ENCODE results near the gene NOP9.

NOP9 gene, protein sequence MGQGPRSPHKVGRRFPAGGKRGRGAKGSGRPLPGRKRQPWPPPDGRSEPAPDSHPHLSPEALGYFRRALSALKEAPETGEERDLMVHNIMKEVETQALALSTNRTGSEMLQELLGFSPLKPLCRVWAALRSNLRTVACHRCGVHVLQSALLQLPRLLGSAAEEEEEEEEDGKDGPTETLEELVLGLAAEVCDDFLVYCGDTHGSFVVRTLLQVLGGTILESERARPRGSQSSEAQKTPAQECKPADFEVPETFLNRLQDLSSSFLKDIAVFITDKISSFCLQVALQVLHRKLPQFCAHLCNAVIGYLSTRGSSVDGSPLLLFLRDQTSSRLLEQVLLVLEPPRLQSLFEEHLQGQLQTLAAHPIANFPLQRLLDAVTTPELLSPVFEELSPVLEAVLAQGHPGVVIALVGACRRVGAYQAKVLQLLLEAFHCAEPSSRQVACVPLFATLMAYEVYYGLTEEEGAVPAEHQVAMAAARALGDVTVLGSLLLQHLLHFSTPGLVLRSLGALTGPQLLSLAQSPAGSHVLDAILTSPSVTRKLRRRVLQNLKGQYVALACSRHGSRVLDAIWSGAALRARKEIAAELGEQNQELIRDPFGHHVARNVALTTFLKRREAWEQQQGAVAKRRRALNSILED

DNA sequence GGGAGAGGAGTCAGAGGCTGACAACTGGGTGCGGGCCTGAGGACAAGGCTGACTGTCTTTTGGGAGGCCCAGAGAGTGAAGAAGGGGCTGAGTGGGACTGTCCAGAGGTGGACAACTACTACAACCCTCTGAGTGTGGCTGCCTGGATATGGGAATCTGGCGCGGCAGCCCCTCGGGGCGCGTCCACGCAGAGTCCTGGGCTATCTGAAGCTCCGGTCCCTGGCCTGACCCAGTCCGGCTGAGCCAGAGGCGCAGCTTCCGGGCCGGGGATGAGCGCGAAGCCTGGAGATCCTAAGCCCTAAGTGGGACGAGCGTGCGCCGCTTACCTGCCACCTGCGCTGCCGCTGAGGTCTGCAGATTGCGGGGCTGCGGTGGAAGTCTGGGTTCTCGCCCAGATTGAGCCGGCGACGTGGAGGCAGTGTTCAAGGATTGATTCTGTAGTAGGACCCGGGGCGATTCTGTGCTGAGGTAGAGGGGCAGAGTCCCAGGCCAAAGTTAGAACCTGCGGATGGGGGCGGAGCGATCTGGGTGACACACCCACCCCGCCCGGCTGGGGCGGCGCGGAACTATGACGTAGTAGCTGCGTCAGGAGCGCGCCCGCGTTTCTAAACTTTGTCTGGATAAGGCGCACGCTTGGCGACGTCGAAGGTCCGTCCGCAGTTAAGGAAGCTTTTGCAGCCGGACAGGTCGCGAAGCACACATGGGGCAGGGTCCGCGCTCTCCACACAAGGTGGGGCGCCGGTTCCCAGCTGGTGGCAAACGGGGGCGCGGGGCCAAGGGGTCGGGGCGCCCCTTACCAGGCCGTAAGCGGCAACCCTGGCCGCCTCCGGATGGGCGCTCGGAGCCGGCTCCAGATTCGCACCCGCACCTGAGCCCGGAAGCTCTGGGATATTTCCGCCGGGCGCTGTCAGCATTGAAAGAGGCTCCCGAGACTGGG lies at the start of gene NOP9, which contains the start of gene DHRS1:
Gene NOP9, plus strand, starts transcription at position 596 of the 937 bp plus-strand sequence. Its CDS starts 105 bp downstream, at position 701.
Gene DHRS1, minus strand, starts transcription at position 526 of the 937 bp plus-strand sequence. CDS start 674 bp downstream, outside the sequence.
- Histone ChIP-seq H3K9ac (ENCODE audit: low read length) (peak within 1 kb of the TSS; percentile 81), H3K9me3 (ENCODE audit: control insufficient read depth, insufficient read depth, low read depth, low read length) (no peaks in the 10 kb centered on the region), H3K4me3 (ENCODE audit: low read depth, low read length) (peak within 1 kb of the TSS; percentile 90), H3K27ac (ENCODE audit: low read depth, low read length) (peak within 1 kb of the TSS; percentile 38; the same call in 1 of the 2 replicates), H3K27me3 (ENCODE audit: control insufficient read depth, insufficient read depth, low read length) (no peaks in the 10 kb centered on the region), H3K36me3 (ENCODE audit: control insufficient read depth, insufficient read depth, low read length) (peaks cover 48% of the 10 kb centered on the region), H3K4me1 (ENCODE audit: control insufficient read depth, insufficient read depth, low read length) (peaks cover 14% of the 10 kb centered on the region)

- no peaks in the 10 kb centered on the region for H3K9me3 ChIP-seq (ENCODE audit: control insufficient read depth, insufficient read depth, low read depth, low read length)
- peaks cover 5% of the 10 kb centered on the region; the same call in 1 of the 2 replicates for H3K36me3 ChIP-seq (ENCODE audit: control insufficient read depth, insufficient read depth, low read length)
- no peak overlapping the region for H3K9ac ChIP-seq (ENCODE audit: low read length)
- H3K4me3 ChIP-seq (ENCODE audit: low read depth, low read length), result no peak overlapping the region
- H3K4me1 ChIP-seq (ENCODE audit: control insufficient read depth, insufficient read depth, low read length), result no peaks in the 10 kb centered on the region
- no peaks in the 10 kb centered on the region for H3K27me3 ChIP-seq (ENCODE audit: control insufficient read depth, insufficient read depth, low read length)
- no peak overlapping the region for H3K27ac ChIP-seq (ENCODE audit: low read depth, low read length)
Observed at GRCh38 chr14:24250354-24250753, 49.3 kb upstream of the NOP9 start.

DNA sequence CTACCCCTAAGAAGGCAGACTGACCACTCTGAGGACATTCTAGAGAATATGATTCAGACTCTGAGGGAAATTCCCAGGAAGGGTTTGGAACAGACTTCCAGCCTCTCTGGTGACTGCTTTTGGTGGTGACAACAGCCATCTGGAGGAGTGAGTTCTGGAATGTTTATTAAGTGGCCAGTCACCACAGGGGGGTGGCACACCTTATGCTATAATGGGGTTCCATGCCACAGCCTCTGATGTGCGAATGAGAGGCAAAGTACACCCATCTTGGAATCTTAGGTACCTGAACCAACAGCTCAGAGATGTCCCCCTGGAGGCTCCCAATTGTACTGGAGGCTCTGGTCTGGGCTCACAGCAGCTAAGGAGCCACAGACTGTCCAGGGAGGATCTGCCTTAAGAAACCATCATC lies 47.8 kb upstream of the NOP9 start:
- Histone ChIP-seq H3K4me1 (ENCODE audit: control insufficient read depth, insufficient read depth, low read length) (no peaks in the 10 kb centered on the region), H3K9me3 (ENCODE audit: control insufficient read depth, insufficient read depth, low read depth, low read length) (no peaks in the 10 kb centered on the region), H3K36me3 (ENCODE audit: control insufficient read depth, insufficient read depth, low read length) (peaks cover 5% of the 10 kb centered on the region; the same call in 1 of the 2 replicates), H3K9ac (ENCODE audit: low read length) (no peak overlapping the region), H3K27ac (ENCODE audit: low read depth, low read length) (no peak overlapping the region), H3K27me3 (ENCODE audit: control insufficient read depth, insufficient read depth, low read length) (no peaks in the 10 kb centered on the region), H3K4me3 (ENCODE audit: low read depth, low read length) (no peak overlapping the region)

GRCh38 chr14:24252289-24253124 lies 47.1 kb upstream of the NOP9 start:
- no peak overlapping the region for H3K27ac ChIP-seq (ENCODE audit: low read depth, low read length)
- H3K4me1 ChIP-seq (ENCODE audit: control insufficient read depth, insufficient read depth, low read length), result no peaks in the 10 kb centered on the region
- H3K27me3 ChIP-seq (ENCODE audit: control insufficient read depth, insufficient read depth, low read length), result no peaks in the 10 kb centered on the region
- H3K9me3 ChIP-seq (ENCODE audit: control insufficient read depth, insufficient read depth, low read depth, low read length), result no peaks in the 10 kb centered on the region
- H3K9ac ChIP-seq (ENCODE audit: low read length), result no peak overlapping the region
- H3K4me3 ChIP-seq (ENCODE audit: low read depth, low read length), result no peak overlapping the region
- peaks cover 5% of the 10 kb centered on the region; the same call in 1 of the 2 replicates for H3K36me3 ChIP-seq (ENCODE audit: control insufficient read depth, insufficient read depth, low read length)

DNA sequence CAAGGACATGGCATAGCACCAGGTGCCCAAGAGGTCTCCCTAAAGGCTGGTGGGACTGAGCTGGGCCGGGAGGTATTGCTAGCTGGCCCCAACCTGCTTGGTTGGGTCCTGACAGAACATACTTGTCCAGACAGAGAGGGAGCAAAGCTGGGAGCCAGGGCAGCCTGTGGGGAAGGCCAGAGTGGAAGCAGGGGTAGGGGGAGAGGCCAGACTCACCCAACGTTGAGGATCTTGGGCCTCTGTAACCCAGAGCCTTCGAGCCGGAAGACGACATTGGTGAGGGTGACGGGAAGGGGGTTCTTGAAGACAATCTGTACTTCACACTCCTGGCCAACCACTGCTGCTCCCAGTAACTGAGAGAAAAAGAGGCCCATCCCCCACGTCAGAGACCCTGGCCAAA lies 45.7 kb upstream of the NOP9 start:
- peaks cover 4% of the 10 kb centered on the region; the same call in 1 of the 2 replicates for H3K4me1 ChIP-seq (ENCODE audit: control insufficient read depth, insufficient read depth, low read length)
- no peaks in the 10 kb centered on the region for H3K27me3 ChIP-seq (ENCODE audit: control insufficient read depth, insufficient read depth, low read length)
- H3K9ac ChIP-seq (ENCODE audit: low read length), result no peak overlapping the region
- H3K36me3 ChIP-seq (ENCODE audit: control insufficient read depth, insufficient read depth, low read length), result peaks cover 5% of the 10 kb centered on the region; the same call in 1 of the 2 replicates
- no peaks in the 10 kb centered on the region for H3K9me3 ChIP-seq (ENCODE audit: control insufficient read depth, insufficient read depth, low read depth, low read length)
- no peak overlapping the region for H3K27ac ChIP-seq (ENCODE audit: low read depth, low read length)
- H3K4me3 ChIP-seq (ENCODE audit: low read depth, low read length), result no peak overlapping the region

- Histone ChIP-seq H3K36me3 (ENCODE audit: control insufficient read depth, insufficient read depth, low read length) (peaks cover 5% of the 10 kb centered on the region; the same call in 1 of the 2 replicates), H3K4me3 (ENCODE audit: low read depth, low read length) (no peak overlapping the region), H3K4me1 (ENCODE audit: control insufficient read depth, insufficient read depth, low read length) (peaks cover 7% of the 10 kb centered on the region; the same call in 1 of the 2 replicates), H3K9ac (ENCODE audit: low read length) (no peak overlapping the region), H3K9me3 (ENCODE audit: control insufficient read depth, insufficient read depth, low read depth, low read length) (no peaks in the 10 kb centered on the region), H3K27ac (ENCODE audit: low read depth, low read length) (no peak overlapping the region), H3K27me3 (ENCODE audit: control insufficient read depth, insufficient read depth, low read length) (no peaks in the 10 kb centered on the region)
Observed at GRCh38 chr14:24254630-24255392, 44.8 kb upstream of the NOP9 start.

GRCh38 chr14:24255438-24255837 lies 44.2 kb upstream of the NOP9 start:
- Histone ChIP-seq H3K4me1 (ENCODE audit: control insufficient read depth, insufficient read depth, low read length) (peaks cover 7% of the 10 kb centered on the region; the same call in 1 of the 2 replicates), H3K36me3 (ENCODE audit: control insufficient read depth, insufficient read depth, low read length) (peaks cover 5% of the 10 kb centered on the region; the same call in 1 of the 2 replicates), H3K4me3 (ENCODE audit: low read depth, low read length) (no peak overlapping the region), H3K27me3 (ENCODE audit: control insufficient read depth, insufficient read depth, low read length) (no peaks in the 10 kb centered on the region), H3K9me3 (ENCODE audit: control insufficient read depth, insufficient read depth, low read depth, low read length) (no peaks in the 10 kb centered on the region), H3K27ac (ENCODE audit: low read depth, low read length) (no peak overlapping the region), H3K9ac (ENCODE audit: low read length) (no peak overlapping the region)

DNA sequence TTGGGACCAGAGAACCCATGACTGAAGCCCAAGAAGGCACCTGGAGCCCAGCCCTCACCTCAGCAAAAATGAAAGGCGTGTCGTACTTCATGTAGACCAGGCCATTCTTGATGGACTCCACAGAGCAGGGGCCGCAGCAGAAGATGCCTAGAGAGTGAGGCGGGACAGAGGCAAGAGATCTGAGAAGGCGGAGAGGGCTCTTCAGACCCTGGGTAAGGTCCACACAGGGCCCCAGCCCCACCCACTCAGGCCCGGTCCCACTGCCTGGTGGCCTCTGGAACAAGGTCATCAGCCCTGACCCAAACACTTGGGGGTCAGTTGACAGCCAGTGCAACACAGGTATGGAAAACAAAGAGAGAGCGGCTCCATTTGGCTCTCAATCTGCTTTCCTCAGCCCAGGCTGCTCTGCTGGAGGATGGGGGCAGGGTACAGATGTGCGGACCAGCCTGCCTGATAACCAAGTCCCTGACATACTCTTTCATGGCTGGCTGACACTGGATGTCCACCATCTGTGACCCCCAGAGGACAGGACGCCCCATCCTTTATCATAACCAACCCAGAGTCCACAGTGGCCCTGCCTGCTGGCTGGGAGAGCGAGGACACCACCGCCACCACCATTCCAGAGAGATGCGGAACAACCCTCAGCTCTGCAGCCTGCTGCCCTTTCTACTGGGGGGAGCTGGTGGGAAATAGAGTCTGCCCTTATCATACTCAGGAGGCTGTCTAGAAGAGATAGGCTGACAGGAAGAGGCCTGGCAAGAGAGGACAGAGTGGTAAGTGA lies 43.5 kb upstream of the NOP9 start:
- peaks cover 5% of the 10 kb centered on the region; the same call in 1 of the 2 replicates for H3K36me3 ChIP-seq (ENCODE audit: control insufficient read depth, insufficient read depth, low read length)
- H3K27me3 ChIP-seq (ENCODE audit: control insufficient read depth, insufficient read depth, low read length), result no peaks in the 10 kb centered on the region
- no peak overlapping the region for H3K27ac ChIP-seq (ENCODE audit: low read depth, low read length)
- no peaks in the 10 kb centered on the region for H3K9me3 ChIP-seq (ENCODE audit: control insufficient read depth, insufficient read depth, low read depth, low read length)
- H3K4me3 ChIP-seq (ENCODE audit: low read depth, low read length), result no peak overlapping the region
- H3K9ac ChIP-seq (ENCODE audit: low read length), result no peak overlapping the region
- H3K4me1 ChIP-seq (ENCODE audit: control insufficient read depth, insufficient read depth, low read length), result peaks cover 7% of the 10 kb centered on the region; the same call in 1 of the 2 replicates

GRCh38 chr14:24256960-24257359 lies 42.7 kb upstream of the NOP9 start:
- Histone ChIP-seq H3K27ac (ENCODE audit: low read depth, low read length) (no peak overlapping the region), H3K27me3 (ENCODE audit: control insufficient read depth, insufficient read depth, low read length) (no peaks in the 10 kb centered on the region), H3K36me3 (ENCODE audit: control insufficient read depth, insufficient read depth, low read length) (peaks cover 5% of the 10 kb centered on the region; the same call in 1 of the 2 replicates)

More at GRCh38 chr14:24256960-24257359, 42.7 kb upstream of the NOP9 start:
- H3K4me3 ChIP-seq (ENCODE audit: low read depth, low read length), result no peak overlapping the region
- H3K4me1 ChIP-seq (ENCODE audit: control insufficient read depth, insufficient read depth, low read length), result peaks cover 7% of the 10 kb centered on the region; the same call in 1 of the 2 replicates
- no peaks in the 10 kb centered on the region for H3K9me3 ChIP-seq (ENCODE audit: control insufficient read depth, insufficient read depth, low read depth, low read length)
- H3K9ac ChIP-seq (ENCODE audit: low read length), result no peak overlapping the region
